ENCODE data around the gene STAT4.

STAT4 gene

DNA sequence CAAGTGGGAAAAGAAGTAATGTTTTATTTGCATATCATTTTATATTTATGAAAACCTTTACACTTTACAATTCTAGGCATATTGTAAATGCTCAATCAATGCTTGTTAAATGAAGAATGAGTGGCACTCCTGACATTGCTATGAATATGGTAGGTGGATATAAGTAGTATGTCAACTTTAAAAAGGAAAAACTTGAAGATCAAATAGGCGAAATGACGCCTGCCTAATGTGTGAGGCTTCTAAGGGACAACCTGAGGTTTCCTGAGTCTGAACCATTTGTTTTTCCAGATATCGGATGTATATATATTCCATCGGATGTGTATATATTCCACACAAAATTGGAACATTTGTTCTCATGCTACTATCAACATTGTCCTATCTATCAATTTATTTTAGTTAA is 1.4 kb downstream of the STAT4 start:
- FAIRE-seq (peak; percentile 47), DNase-seq (ENCODE audit: insufficient read length, low spot score) (no peak)

- FAIRE-seq (no peak), DNase-seq (ENCODE audit: insufficient read length, low spot score) (no peak)
These were observed 2.0 kb downstream of the STAT4 start for GRCh38 chr2:191148791-191149190.

DNA sequence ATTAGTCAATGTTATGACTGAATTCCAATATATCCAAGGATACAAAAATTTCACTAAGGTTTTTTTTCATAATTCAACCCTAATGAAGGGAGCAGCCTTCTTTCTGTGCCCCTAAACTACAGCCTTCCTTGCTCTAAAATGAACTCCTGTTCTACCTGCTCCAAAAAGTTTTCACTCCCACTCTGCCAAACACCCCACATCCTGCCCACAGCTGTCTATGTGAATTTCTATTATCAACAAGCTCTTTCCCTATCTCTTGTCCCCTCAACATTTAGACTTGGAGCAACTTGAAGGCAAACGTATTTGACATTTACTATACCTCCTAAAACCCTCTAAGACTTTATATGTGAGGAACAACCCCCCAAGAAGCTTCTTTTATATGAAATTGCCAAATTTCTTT is 2.5 kb downstream of the STAT4 start:
- DNase-seq (ENCODE audit: insufficient read length, low spot score) (no peak), FAIRE-seq (no peak)

GRCh38 chr2:191145769-191146471 is 4.9 kb downstream of the STAT4 start:
- FAIRE-seq (no peak), DNase-seq (ENCODE audit: insufficient read length, low spot score) (no peak)

DNA sequence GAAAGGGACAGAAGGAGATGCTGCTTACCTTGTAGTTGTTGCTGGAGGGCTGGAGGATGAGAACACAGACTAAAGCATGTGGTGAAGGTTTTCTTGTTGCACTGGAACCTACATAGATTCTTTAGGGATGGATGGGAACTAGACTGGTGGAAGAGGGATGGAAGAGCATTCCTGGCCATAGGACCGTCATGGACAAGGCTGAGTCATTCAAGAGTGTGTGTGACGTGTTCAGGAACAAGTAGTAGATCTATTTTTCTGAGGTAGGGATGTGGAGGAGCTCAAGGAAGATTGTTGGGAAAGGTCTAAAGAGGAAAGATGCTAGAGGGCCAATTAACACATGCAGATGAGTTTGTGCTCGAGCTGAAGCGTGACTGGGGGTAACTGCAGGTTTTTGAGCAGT is 6.6 kb downstream of the STAT4 start:
- no peak for FAIRE-seq

DNA sequence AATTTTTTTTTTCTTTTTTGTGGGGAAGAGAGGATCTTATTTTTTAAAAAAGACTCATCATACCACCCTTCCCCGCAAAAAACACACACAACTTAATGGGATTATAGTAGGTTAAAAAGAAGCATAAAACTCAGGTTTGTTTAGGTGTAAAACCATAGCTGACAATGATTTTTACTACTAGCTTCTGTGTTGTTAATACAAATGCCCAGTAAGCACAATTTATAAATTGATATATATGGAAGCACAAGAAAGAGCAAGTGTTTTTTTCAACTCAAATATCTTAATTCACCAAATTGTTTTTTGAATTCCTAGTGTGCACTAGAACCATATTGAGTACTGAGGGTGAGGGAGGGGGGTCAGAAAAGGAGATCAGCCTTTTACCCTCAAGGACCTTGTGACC is 7.0 kb downstream of the STAT4 start:
- FAIRE-seq (no peak), DNase-seq (ENCODE audit: insufficient read length, low spot score) (no peak)

More for the DNA sequence above, 6.6 kb downstream of the STAT4 start:
- no peak for DNase-seq (ENCODE audit: insufficient read length, low spot score)

GRCh38 chr2:191128911-191129304 is 21.9 kb downstream of the STAT4 start:
- no peak for DNase-seq (ENCODE audit: insufficient read length, low spot score)
- no peak for FAIRE-seq

DNA sequence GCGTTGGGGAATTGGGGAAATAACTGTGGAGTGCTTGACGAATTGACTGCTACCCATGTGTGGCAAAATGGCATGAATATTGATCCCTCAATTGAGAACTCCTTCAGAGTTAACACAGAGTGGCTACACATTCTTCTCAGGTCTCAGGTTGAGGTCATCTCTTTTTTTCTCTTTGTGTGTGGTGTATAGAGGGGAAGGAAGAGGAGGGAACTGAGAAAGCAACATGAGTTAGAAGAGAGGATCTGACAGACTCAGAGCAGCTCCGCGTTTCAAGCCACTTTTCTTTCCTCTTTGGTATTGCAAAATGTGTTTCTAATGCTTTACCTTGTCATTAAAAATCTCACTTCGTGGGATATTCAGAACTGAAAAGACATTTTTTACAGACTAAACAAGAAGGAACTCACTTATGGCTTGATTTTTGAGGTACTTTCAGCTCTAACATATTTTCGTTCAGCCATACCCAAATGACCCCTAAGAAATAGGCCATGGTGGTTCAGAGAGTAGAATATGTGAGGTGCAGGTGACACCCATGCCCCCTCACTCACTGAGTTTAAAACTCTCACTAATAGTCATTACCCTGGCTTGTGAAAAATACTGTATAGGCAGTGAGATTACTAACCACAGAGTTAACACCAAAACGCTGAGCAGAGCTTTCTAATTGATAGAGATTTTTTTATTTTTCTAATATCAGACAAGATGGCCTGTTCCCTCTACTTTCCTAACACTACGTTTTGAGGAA is 22.5 kb downstream of the STAT4 start:
- no peak for FAIRE-seq
- DNase-seq (ENCODE audit: insufficient read length, low spot score), result no peak

DNA sequence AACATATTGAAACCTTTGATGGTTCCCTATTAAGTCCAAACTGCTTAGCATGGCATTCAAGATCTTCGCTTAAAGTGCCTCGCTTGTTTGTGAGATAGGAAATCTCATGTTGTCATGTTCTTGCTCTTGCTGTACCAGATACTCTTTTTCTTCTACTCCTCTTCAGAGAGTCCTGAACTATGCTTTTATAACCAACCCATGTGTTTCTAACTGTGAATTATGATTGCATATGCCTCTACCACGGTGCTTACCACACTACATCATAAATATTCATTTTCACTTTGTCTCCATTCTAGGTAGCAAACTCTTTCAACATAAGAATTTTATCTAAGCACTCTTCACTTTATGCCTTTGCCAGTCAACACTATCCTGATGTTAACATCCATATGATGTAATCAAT is 23.6 kb downstream of the STAT4 start:
- no peak for FAIRE-seq
- DNase-seq (ENCODE audit: insufficient read length, low spot score), result no peak

GRCh38 chr2:191126386-191127085 is 24.3 kb downstream of the STAT4 start:
- DNase-seq (ENCODE audit: insufficient read length, low spot score) (no peak), FAIRE-seq (no peak)

- DNase-seq (ENCODE audit: insufficient read length, low spot score), result no peak
- FAIRE-seq, result no peak
These were observed 25.1 kb downstream of the STAT4 start for GRCh38 chr2:191125646-191126045.

DNA sequence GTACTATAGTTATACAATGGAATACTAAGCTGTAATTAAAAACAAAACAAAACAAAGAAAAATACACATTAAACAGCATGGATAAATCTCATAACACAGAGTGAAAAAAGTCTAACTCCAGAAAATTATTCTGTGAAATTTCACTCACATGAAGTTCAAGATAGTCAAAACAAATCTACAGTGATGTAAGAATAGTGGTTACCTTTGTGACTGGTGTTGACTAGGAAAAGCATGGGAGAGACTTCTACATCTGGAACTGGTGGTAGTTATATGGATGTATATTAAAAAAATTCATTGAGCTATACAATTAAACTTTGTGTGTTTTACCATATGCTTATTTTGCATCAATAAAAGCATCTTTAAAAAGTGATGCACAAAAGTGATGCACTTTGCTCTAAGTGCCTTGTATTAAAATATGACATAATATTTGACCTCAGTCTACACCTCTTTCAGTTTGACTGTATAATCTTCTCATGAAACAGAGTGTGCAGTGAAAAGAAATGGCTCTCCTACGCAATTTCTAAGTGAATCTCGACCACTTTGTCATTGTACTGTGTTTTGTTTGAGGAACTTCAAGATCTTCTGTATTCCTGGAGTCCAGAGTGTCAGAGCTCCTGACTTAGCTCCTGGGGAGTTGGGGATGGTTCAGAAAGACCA is 28.0 kb downstream of the STAT4 start:
- FAIRE-seq, result no peak

GRCh38 chr2:191117341-191117740 is 33.5 kb downstream of the STAT4 start:
- no peak for FAIRE-seq
- no peak for DNase-seq (ENCODE audit: insufficient read length, low spot score)

More for the DNA sequence above, 28.0 kb downstream of the STAT4 start:
- no peak for DNase-seq (ENCODE audit: insufficient read length, low spot score)

- FAIRE-seq (no peak), DNase-seq (ENCODE audit: insufficient read length, low spot score) (no peak)
These were observed 35.0 kb downstream of the STAT4 start for GRCh38 chr2:191115804-191116203.

DNA sequence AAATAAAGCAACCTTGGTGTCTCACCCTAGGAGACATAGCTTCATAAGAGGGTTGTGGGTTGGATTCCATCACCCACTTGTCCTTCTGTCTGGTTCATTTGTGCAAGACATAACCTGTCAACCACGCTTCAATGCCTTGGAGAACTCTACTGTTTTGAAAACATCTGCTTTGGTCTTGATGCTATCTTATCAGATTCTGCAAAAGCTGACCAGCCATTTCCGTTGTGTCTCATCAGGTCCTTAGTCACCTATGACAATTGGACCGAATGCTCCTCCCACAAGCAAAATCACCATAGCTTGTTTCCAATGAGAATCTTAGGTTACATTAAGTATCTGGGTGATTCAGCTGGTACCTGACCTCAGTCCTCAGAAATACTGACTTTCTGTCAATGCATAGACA is 35.4 kb downstream of the STAT4 start:
- DNase-seq (ENCODE audit: insufficient read length, low spot score) (no peak), FAIRE-seq (peak; percentile 80)

GRCh38 chr2:191114403-191114886 is 36.3 kb downstream of the STAT4 start:
- FAIRE-seq (peak; percentile 93), DNase-seq (ENCODE audit: insufficient read length, low spot score) (peak; percentile 28)

DNA sequence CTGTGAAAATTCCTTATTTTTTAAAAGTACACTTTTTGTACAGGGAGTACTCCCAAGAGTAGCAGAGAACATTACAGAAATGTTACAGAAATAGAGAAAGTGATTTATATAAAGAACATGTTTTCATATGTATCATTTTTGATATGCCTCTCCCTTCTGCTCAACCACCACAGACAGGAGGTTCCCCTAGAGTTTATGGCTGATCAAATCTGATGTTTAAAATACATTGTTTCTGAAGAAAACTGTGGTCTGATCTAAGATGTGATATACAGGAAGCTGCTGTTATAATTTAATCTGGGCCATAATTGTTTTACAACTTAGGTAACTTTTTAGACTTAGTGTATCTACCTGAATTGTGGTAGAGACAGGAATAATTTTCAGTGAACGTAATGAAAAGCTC is 37.0 kb downstream of the STAT4 start:
- DNase-seq (ENCODE audit: insufficient read length, low spot score), result no peak
- FAIRE-seq, result peak; percentile 31

DNA sequence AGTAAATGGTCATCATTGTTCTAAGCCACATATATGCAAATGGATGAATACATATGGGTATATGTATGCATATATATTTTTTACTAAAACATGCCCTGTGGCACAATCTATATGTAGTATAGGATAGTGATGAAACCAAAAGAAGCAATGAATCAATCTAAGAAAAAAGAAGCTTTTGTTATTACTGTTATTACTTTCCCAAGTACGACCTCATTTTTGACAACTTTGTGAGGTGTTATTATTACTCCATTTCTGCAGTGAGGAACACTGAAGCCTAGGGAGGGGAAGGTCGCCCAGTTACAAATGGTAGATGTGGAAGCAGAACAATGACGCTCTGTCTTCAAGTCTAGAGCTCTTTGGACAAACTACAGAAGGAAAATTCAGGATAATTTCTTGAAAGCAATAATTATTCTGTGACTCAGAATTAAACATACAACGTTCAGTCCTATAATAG is 38.3 kb downstream of the STAT4 start:
- no peak for FAIRE-seq
- DNase-seq (ENCODE audit: insufficient read length, low spot score), result no peak

- peak; percentile 28 for FAIRE-seq
These were observed 40.9 kb downstream of the STAT4 start for GRCh38 chr2:191109888-191110287.

GRCh38 chr2:191108331-191108730 is 42.5 kb downstream of the STAT4 start:
- FAIRE-seq, result no peak
- no peak for DNase-seq (ENCODE audit: insufficient read length, low spot score)

More at GRCh38 chr2:191109888-191110287, 40.9 kb downstream of the STAT4 start:
- DNase-seq (ENCODE audit: insufficient read length, low spot score), result no peak

DNA sequence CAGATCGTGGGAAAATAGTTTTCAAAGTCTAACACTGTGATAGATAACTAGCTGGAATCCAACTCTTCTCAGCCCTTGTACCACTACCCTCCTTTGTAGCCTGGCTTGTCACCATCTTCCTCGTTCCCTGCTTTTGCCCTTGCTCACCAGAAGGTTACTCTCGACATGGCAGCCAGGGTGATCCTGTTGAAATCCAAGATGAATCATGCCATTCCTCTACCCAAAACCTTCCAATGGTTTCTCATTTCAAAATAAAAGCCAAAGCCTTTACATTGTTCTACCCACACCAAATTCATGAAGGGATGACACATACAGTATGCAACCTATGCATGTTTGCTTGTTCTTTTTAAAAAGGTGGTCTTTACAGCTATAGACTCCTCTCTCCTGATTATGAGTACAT is 45.7 kb downstream of the STAT4 start:
- no peak for DNase-seq (ENCODE audit: insufficient read length, low spot score)
- FAIRE-seq, result no peak

Measured in GM19239 (cell line).